K562 (cell line): Measurements from ENCODE around the gene COQ3. TPM values are rescaled to one million over a fixed set of nuclear protein-coding genes. Genes with fewer than 3 reads are reported as not detected.

Experiments used
- CBFA2T2 ChIP-seq: fragments of 450-650 bp; conservative IDR thresholded peaks from 2 replicates; pipeline ENCODE4 v1.6.1; 2017; ENCODE audit warnings: mild to moderate bottlenecking
- COPS2 ChIP-seq: fragments of 450-650 bp; conservative IDR thresholded peaks from 2 replicates; pipeline ENCODE4 v1.6.1; 2016; ENCODE audit warnings: mild to moderate bottlenecking, moderate library complexity
- E2F8 ChIP-seq: fragments of 450-650 bp; IDR thresholded peaks from 2 replicates; pipeline ENCODE4 v1.7.1; 2018; ENCODE audit warnings: mild to moderate bottlenecking, low read depth; ENCODE audit not compliant: partially characterized antibody
- E4F1 ChIP-seq: fragments of 250-450 bp; sonication (Bioruptor Pico); IDR thresholded peaks from 2 replicates; pipeline ENCODE4 v1.5.0; 2021; ENCODE audit warnings: mild to moderate bottlenecking, borderline replicate concordance
- ESRRB ChIP-seq: fragments of 250-450 bp; sonication (Bioruptor Pico); IDR thresholded peaks from 2 replicates; pipeline ENCODE4 v1.5.0; 2020; ENCODE audit warnings: mild to moderate bottlenecking, moderate library complexity, borderline replicate concordance
- FOS ChIP-seq: IDR thresholded peaks from 3 replicates; pipeline ENCODE4 v1.6.1; 2011; ENCODE audit not compliant: insufficient read length; ENCODE audit errors: extremely low read depth
- KAT8 ChIP-seq: fragments of 450-650 bp; IDR thresholded peaks from 2 replicates; pipeline ENCODE4 v1.6.1; 2016; ENCODE audit warnings: low read depth, mild to moderate bottlenecking
- MXD1 ChIP-seq: fragments of 250-450 bp; sonication (Bioruptor Pico); IDR thresholded peaks from 2 replicates; pipeline ENCODE4 v1.8.0; 2021; ENCODE audit warnings: borderline replicate concordance, mild to moderate bottlenecking, moderate library complexity; ENCODE audit not compliant: poor library complexity, severe bottlenecking
- MYC ChIP-seq, 2 experiments: fragments of 250-450 bp in 1 of 2; sonication (Bioruptor Pico) in 1 of 2; IDR thresholded peaks; 2 replicates each; pipeline versions ENCODE4 v1.5.1 to v1.6.1; 2012 to 2021; ENCODE audit warnings: low read depth in 2 of 2, borderline replicate concordance in 1 of 2, improper control_type of control experiment in 1 of 2, low read length in 1 of 2, mild to moderate bottlenecking in 1 of 2, moderate library complexity in 1 of 2
- RFX5 ChIP-seq: IDR thresholded peaks from 2 replicates; pipeline ENCODE4 v1.6.1; 2011; ENCODE audit warnings: low read depth, mild to moderate bottlenecking, improper control_type of control experiment, low read length
- STAT5A ChIP-seq: IDR thresholded peaks from 2 replicates; pipeline ENCODE4 v1.6.1; 2012; ENCODE audit warnings: low read length, inconsistent platforms, borderline replicate concordance
- ZC3H4 ChIP-seq: sonication (generic); formaldehyde crosslinking; IDR thresholded peaks from 2 replicates; pipeline ENCODE4 v1.9.0; 2021; ENCODE audit warnings: missing genetic modification reagents, borderline replicate concordance
- polyA plus RNA-seq, 8 experiments: library from polyadenylated mRNA; depleted of rRNA in 4 of 8; stranded (reverse) in 5 of 8; unstranded in 3 of 8; fragments of >200 nt; fragmentation: Nextera tagmentation in 2 of 8; fragmentation: Illumina TruSeq in 1 of 8; extraction: Ambion mirVana in 2 of 8; extraction: Trizol in 1 of 8; gene quantifications; 2 replicates each; pipeline versions ENCODE4 v1.2.1 to v1.2.3, GENCODE V29; 2011 to 2014; ENCODE audit warnings: inconsistent platforms in 1 of 8, missing spikeins in 1 of 8
- total RNA-seq, 7 experiments: library from RNA; depleted of rRNA in 6 of 7; stranded (reverse); fragments of >200 nt in 6 of 7; fragmentation: Illumina TruSeq in 2 of 7; extraction: Trizol in 2 of 7; gene quantifications; 2 replicates each; pipeline versions ENCODE4 v1.2.1 to v1.2.3, GENCODE V29; 2011 to 2021; ENCODE audit warnings: low replicate concordance in 1 of 7
- TF ChIP-seq, protein P1 (sequence below): fragments of 200-800 bp; sonication (Bioruptor generic); IDR thresholded peaks from 2 replicates; pipeline ENCODE4 v1.6.1; 2017; ENCODE audit warnings: missing genetic modification characterization, missing compliant biosample characterization
- TF ChIP-seq, protein P2 (sequence below): IDR thresholded peaks from 2 replicates; pipeline ENCODE4 v1.6.1; 2014; ENCODE audit warnings: antibody characterized with exemption

The COQ3 gene
- total and polyA plus RNA-seq, 9 of the 15 experiments (the other 6 are each of a cell fraction or from before 2014, with no cell fraction given) = 16.9 to 137 (median 33.9) TPM

DNA sequence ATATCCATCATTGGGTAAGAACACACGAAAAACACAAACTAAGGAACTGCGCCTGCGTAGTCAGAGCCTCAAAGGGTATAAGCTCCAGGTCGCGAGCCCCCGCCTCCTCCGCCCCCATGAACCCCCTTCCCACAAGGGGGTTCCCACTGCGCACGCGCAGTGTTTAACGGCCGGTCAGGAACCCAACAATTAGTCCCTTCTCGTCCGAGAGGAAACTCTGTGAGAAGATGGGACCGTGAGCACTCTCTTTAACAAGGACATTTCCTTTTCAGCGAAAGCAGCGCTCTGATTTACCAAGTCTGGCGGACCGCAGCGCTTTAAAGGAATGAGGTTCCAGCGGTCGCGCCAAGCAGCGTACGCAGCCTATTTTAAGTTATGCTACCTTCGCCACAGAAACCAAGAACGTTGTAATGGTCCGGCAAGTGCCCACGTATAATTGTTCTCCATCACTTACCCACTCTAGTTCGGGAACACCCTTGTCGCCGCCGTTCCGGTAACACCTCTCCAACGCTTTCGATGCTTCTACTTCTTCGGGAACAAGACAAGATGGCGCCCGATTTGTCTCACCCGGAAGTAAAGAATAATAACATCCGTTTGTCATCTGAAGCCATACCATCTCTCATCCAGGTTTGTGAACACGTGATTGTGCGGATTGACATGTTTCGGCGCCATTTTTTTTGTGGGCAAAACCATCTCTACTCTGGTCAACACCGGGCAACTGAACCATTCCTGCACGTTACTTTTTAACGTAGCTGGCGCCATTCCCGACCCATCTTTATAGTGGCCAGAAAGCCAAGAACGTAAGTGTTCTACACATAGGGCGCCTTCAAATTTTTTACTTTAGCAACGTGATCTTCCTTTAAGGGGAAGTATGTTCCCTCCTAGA, 31.0 kb upstream of the COQ3 start, which contains the start of gene PNISR (continued):
- TF ChIP-seq, protein P1, sequence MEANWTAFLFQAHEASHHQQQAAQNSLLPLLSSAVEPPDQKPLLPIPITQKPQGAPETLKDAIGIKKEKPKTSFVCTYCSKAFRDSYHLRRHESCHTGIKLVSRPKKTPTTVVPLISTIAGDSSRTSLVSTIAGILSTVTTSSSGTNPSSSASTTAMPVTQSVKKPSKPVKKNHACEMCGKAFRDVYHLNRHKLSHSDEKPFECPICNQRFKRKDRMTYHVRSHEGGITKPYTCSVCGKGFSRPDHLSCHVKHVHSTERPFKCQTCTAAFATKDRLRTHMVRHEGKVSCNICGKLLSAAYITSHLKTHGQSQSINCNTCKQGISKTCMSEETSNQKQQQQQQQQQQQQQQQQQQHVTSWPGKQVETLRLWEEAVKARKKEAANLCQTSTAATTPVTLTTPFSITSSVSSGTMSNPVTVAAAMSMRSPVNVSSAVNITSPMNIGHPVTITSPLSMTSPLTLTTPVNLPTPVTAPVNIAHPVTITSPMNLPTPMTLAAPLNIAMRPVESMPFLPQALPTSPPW = peak; percentile 94
- no peak for TF ChIP-seq FOS
- TF ChIP-seq E2F8 = peak; percentile 88
- TF ChIP-seq MXD1 (CRISPR knock-in tag) = no peak
- TF ChIP-seq, protein P2, sequence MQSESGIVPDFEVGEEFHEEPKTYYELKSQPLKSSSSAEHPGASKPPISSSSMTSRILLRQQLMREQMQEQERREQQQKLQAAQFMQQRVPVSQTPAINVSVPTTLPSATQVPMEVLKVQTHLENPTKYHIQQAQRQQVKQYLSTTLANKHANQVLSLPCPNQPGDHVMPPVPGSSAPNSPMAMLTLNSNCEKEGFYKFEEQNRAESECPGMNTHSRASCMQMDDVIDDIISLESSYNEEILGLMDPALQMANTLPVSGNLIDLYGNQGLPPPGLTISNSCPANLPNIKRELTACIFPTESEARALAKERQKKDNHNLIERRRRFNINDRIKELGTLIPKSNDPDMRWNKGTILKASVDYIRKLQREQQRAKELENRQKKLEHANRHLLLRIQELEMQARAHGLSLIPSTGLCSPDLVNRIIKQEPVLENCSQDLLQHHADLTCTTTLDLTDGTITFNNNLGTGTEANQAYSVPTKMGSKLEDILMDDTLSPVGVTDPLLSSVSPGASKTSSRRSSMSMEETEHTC = peak; percentile 73; the same call in 1 of the 2 replicates
- TF ChIP-seq ESRRB = no peak
- no peak; the same call in 1 of the 2 replicates for TF ChIP-seq KAT8
- no peak for TF ChIP-seq STAT5A
- peak; percentile 39; the same call in 1 of the 2 replicates for TF ChIP-seq E4F1 (CRISPR knock-in tag)
- TF ChIP-seq MYC (IDR thresholded peaks at IDR 0.05; ENCODE audit: low read depth, low read length) = peak; percentile 88
- 0 out of 2 replicates have a peak, but pooled peaks have one; percentile 72 for TF ChIP-seq MYC (CRISPR knock-in tag; IDR thresholded peaks at IDR 0.05; ENCODE audit: borderline replicate concordance, low read depth)
- no peak for TF ChIP-seq ZC3H4 (CRISPR knock-in tag)
- no peak for TF ChIP-seq COPS2
- TF ChIP-seq RFX5 = no peak
- peak; percentile 63 for TF ChIP-seq CBFA2T2
